Vagina (tissue), 2 donors: ENCODE results near the gene CDK9.

Experiments
- CTCF ChIP-seq, 3 experiments: fragments of 450-650 bp in 2 of 3; fragments of 200-600 bp in 1 of 3; sonication (generic) in 1 of 3; IDR thresholded peaks; one replicate each; pipeline ENCODE4 v1.5.1; 2017 to 2019; ENCODE audit warnings: antibody characterized with exemption in 3 of 3, mild to moderate bottlenecking in 2 of 3, moderate library complexity in 2 of 3
- POLR2A ChIP-seq, 2 donors: fragments of 450-650 bp; IDR thresholded peaks; one replicate each; pipeline ENCODE4 v1.6.1; 2017; ENCODE audit warnings: antibody characterized with exemption in 2 of 2, mild to moderate bottlenecking in 2 of 2, moderate library complexity in 2 of 2
- POLR2AphosphoS5 ChIP-seq, 2 donors: sonication (generic); formaldehyde crosslinking; IDR thresholded peaks; one replicate each; pipeline ENCODE4 v1.9.0; 2017; ENCODE audit warnings: antibody characterized with exemption in 2 of 2, mild to moderate bottlenecking in 2 of 2, low read depth in 1 of 2; ENCODE audit not compliant: insufficient read depth in 1 of 2

GRCh38 chr9:127791085-127791484, 5.3 kb downstream of the CDK9 start:
- TF ChIP-seq POLR2AphosphoS5 (IDR thresholded peaks at IDR 0.05; ENCODE audit: insufficient read depth in 1 of 2, low read depth in 1 of 2) (no peak), CTCF (IDR thresholded peaks at IDR 0.05) (no peak), POLR2A (IDR thresholded peaks at IDR 0.05) (no peak)
